ENCODE results near the gene PLCD1.
"Not testable (repeated sequence)": the region's sequence is repeated elsewhere in the genome, so short reads cannot be mapped to it uniquely, and the experiment has no call there.

PLCD1 gene
- total RNA-seq = 57.0 to 63.0 (median 59.3) reads per million in 4 donors

GRCh38 chr3:38029400-38030125 lies at the start of gene PLCD1:
PLCD1 (minus strand) TSS chr3:38029642; CDS start chr3:38029539, 103 bp downstream.
- peak; percentile 35 to 56 (median 45) for DNase-seq

GRCh38 chr3:38077073-38077472 lies 47.6 kb upstream of the PLCD1 start:
- not testable (repeated sequence) for DNase-seq

- no peak for DNase-seq
These were observed 40.6 kb upstream of the PLCD1 start for GRCh38 chr3:38070013-38070412.

- no peak for DNase-seq
These were observed 38.2 kb upstream of the PLCD1 start for GRCh38 chr3:38067508-38068233.

GRCh38 chr3:38064453-38064852 lies 35.0 kb upstream of the PLCD1 start:
- not testable (repeated sequence) for DNase-seq

- DNase-seq = no peak
These were observed 33.4 kb upstream of the PLCD1 start for GRCh38 chr3:38062809-38063208.

- no peak for DNase-seq
These were observed 30.1 kb upstream of the PLCD1 start for GRCh38 chr3:38059591-38059990.

- no peak for DNase-seq
These were observed 29.7 kb upstream of the PLCD1 start for GRCh38 chr3:38059148-38059547.

- no peak for DNase-seq
These were observed 25.1 kb upstream of the PLCD1 start for GRCh38 chr3:38054499-38055001.

GRCh38 chr3:38053813-38054498 lies 24.5 kb upstream of the PLCD1 start:
- not testable (repeated sequence) for DNase-seq

- not testable (repeated sequence) for DNase-seq
These were observed 23.8 kb upstream of the PLCD1 start for GRCh38 chr3:38053286-38053685.

- DNase-seq = no peak
These were observed 21.7 kb upstream of the PLCD1 start for GRCh38 chr3:38051131-38051530.

- DNase-seq = no peak
These were observed 20.1 kb upstream of the PLCD1 start for GRCh38 chr3:38049358-38050126.

GRCh38 chr3:38047896-38048295 lies 18.5 kb upstream of the PLCD1 start:
- no peak for DNase-seq

- no peak for DNase-seq
These were observed 17.4 kb upstream of the PLCD1 start for GRCh38 chr3:38046821-38047220.

- DNase-seq = no peak
These were observed 16.6 kb upstream of the PLCD1 start for GRCh38 chr3:38046027-38046426.

GRCh38 chr3:38043486-38043885 lies 14.0 kb upstream of the PLCD1 start:
- no peak for DNase-seq

GRCh38 chr3:38040401-38040800 lies 11.0 kb upstream of the PLCD1 start:
- no peak for DNase-seq

GRCh38 chr3:38039899-38040261 lies 10.4 kb upstream of the PLCD1 start:
- DNase-seq = peak; percentile 23 to 79 (median 51)

GRCh38 chr3:38039101-38039898 lies 9.9 kb upstream of the PLCD1 start, which contains the start of gene DLEC1:
DLEC1 (plus strand) TSS chr3:38039208; CDS start chr3:38039226, 18 bp downstream.
- peak; percentile 65 to 96 (median 79) for DNase-seq

- DNase-seq = peak in 3 of 5 donors; percentile 22 to 88 (median 27)
These were observed 9.0 kb upstream of the PLCD1 start for GRCh38 chr3:38038447-38038911.

Data from T-helper 1 cell (primary cell).